T-cell (primary cell): ENCODE data around the gene DAO. TPM values are rescaled to one million over a fixed set of nuclear protein-coding genes. Genes with fewer than 3 reads are reported as not detected.
A peak's percentile ranks its signal among the peaks of the same experiment; 100 is the strongest.

ENCODE experiments used
- ATAC-seq, 4 experiments: fragments of 200-7000 bp in 3 of 4; fragments of 150-1000 bp in 1 of 4; cut with Tn5 transposase; replicated peaks in 1 of 4; 1 replicate in 3 of 4; 2 replicates in 1 of 4; pipeline ENCODE4 v1.10.0; 2021; ENCODE audit warnings: moderate library complexity in 3 of 4, mild to moderate bottlenecking in 2 of 4, moderate number of reproducible peaks in 1 of 4
- CTCF ChIA-PET, 2 donors: fragments of 300-600 bp; sonication (Branson Sonifier 250); formaldehyde crosslinking; loops; one replicate each; lab custom pipeline; 2022; ENCODE audit warnings: antibody characterized with exemption in 2 of 2; lab: Charles Lee
- POLR2A ChIA-PET, 2 donors: fragments of 300-600 bp; sonication (Branson Sonifier 250); formaldehyde crosslinking; loops; one replicate each; lab custom pipeline; 2022; ENCODE audit warnings: antibody characterized with exemption in 2 of 2; lab: Charles Lee
- DNase-seq, 35 experiments: peaks; one replicate each; pipeline versions ENCODE4 v3.0.0 to v3.0.0-alpha.2; 2013 to 2023
- H3K27ac ChIP-seq: one replicate; pipeline ENCODE4 v1.5.1; 2013; ENCODE audit warnings: low read length
- H3K27me3 ChIP-seq, 2 experiments: replicated peaks in 1 of 2; 1 replicate in 1 of 2; 2 replicates in 1 of 2; pipeline versions ENCODE4 v1.6.1 to v1.7.0; 2013; ENCODE audit warnings: low read length in 1 of 2, mixed read lengths in 1 of 2; ENCODE audit not compliant: control insufficient read depth in 2 of 2, insufficient read depth in 2 of 2; ENCODE audit errors: extremely low read depth in 1 of 2
- H3K36me3 ChIP-seq, 2 donors: 1 replicate in 1 of 2; 2 replicates in 1 of 2; pipeline versions ENCODE4 v1.6.1 to v1.7.0; 2013; ENCODE audit warnings: low read length in 1 of 2; ENCODE audit not compliant: control insufficient read depth in 2 of 2, insufficient read depth in 1 of 2; ENCODE audit errors: extremely low read depth in 1 of 2
- H3K4me1 ChIP-seq, 2 experiments: 1 replicate in 1 of 2; 2 replicates in 1 of 2; pipeline versions ENCODE4 v1.6.1 to v1.7.0; 2013; ENCODE audit warnings: low read length in 2 of 2, mixed read lengths in 1 of 2; ENCODE audit not compliant: insufficient read depth in 2 of 2, control insufficient read depth in 1 of 2; ENCODE audit errors: extremely low read depth in 1 of 2
- H3K4me3 ChIP-seq, 2 donors: 1 replicate in 1 of 2; 2 replicates in 1 of 2; pipeline versions ENCODE4 v1.5.1 to v1.7.0; 2013; ENCODE audit warnings: mild to moderate bottlenecking in 2 of 2, low read length in 1 of 2, moderate library complexity in 1 of 2; ENCODE audit not compliant: control insufficient read depth in 1 of 2; ENCODE audit errors: extremely low read depth in 1 of 2
- H3K9me3 ChIP-seq: 2 replicates; pipeline ENCODE4 v1.7.0; 2013
- H3K27ac Mint-ChIP-seq, 2 donors: one replicate each; pipeline ENCODE4 v1.8.0; 2020 to 2021; ENCODE audit warnings: mild to moderate bottlenecking in 2 of 2, mixed read lengths in 2 of 2
- H3K27me3 Mint-ChIP-seq, 2 donors: one replicate each; pipeline ENCODE4 v1.8.0; 2021 to 2022; ENCODE audit warnings: mixed read lengths in 2 of 2
- H3K36me3 Mint-ChIP-seq: one replicate; pipeline ENCODE4 v1.8.0; 2021; ENCODE audit warnings: mixed read lengths
- H3K4me1 Mint-ChIP-seq, 3 donors: one replicate each; pipeline ENCODE4 v1.8.0; 2020 to 2022; ENCODE audit warnings: mixed read lengths in 3 of 3, mild to moderate bottlenecking in 1 of 3
- H3K4me3 Mint-ChIP-seq, 3 donors: one replicate each; pipeline ENCODE4 v1.8.0; 2020 to 2022; ENCODE audit warnings: mild to moderate bottlenecking in 3 of 3, mixed read lengths in 3 of 3, moderate library complexity in 3 of 3
- H3K9me3 Mint-ChIP-seq, 3 donors: one replicate each; pipeline ENCODE4 v1.8.0; 2020 to 2022; ENCODE audit warnings: mixed read lengths in 3 of 3
- WGBS: methylation state at CpG from one replicate; pipeline ENCODE4 v1.1.5; 2013; ENCODE audit warnings: missing lambda C conversion rate; ENCODE audit not compliant: insufficient coverage; 5-methylcytosine and 5-hydroxymethylcytosine counted together
- total RNA-seq, 35 experiments: library from RNA in 6 of 35; stranded (reverse) in 6 of 35; fragments of 120-200 nt in 1 of 35; gene quantifications; one replicate each; pipeline versions ENCODE4 v1.2.1 to v1.2.4 and lab custom pipeline; 2013 to 2026

The DAO gene
- total RNA-seq, 5 donors from 2014 or later (not counting 1 experiment from before 2014, with no cell fraction given): not detected

- DNase-seq: no peak
- Histone ChIP-seq H3K9me3 (no peaks in the 10 kb centered on the region), H3K4me1 (peaks cover 0 to 43% of the 10 kb centered on the region in 2 experiments), H3K27ac (no peak overlapping the region), H3K27me3 (no peaks in the 10 kb centered on the region), H3K4me3 (no peak overlapping the region), H3K36me3 (peaks cover 6 to 12% of the 10 kb centered on the region in 2 donors)
- Mint-ChIP-seq H3K36me3 (peaks cover 39% of the 10 kb centered on the region), H3K27me3 (no peaks in the 10 kb centered on the region), H3K4me3 (no peak overlapping the region), H3K9me3 (no peaks in the 10 kb centered on the region), H3K27ac (no peak overlapping the region), H3K4me1 (peaks cover 24 to 39% (median 32%) of the 10 kb centered on the region in 3 donors)
- no peak for ATAC-seq
- ChIA-PET CTCF (no interaction called here), POLR2A (no interaction called here)
- WGBS: 97% methylated on average over 7 of the region's 12 CpGs
Observed at GRCh38 chr12:108833757-108834472, 46.0 kb upstream of the DAO start.

- Mint-ChIP-seq H3K4me1 (peaks cover 32 to 51% (median 47%) of the 10 kb centered on the region in 3 donors), H3K27me3 (no peaks in the 10 kb centered on the region), H3K4me3 (no peak overlapping the region), H3K27ac (peak overlapping the region; percentile 15 to 94), H3K9me3 (no peaks in the 10 kb centered on the region), H3K36me3 (peaks cover 30% of the 10 kb centered on the region)
- Histone ChIP-seq H3K4me3 (no peak overlapping the region), H3K27ac (no peak overlapping the region), H3K36me3 (peaks cover 6 to 12% of the 10 kb centered on the region in 2 donors), H3K4me1 (peaks cover 0 to 51% of the 10 kb centered on the region in 2 experiments), H3K9me3 (no peaks in the 10 kb centered on the region), H3K27me3 (no peaks in the 10 kb centered on the region)
- no CpG with 5 or more reads among the region's 7 CpGs for WGBS
- ChIA-PET POLR2A (interaction anchor here in 1 of 2 donors (0.6 kb wide), 1 partner anchor 99 kb away, joined by 3 read pairs; no protein-coding TSS in a partner anchor), CTCF (interaction anchor here in 1 of 2 donors (0.6 kb wide), 1 partner anchor 240 kb away, joined by 3 read pairs; no protein-coding TSS in a partner anchor)
- no peak for ATAC-seq
- no peak for DNase-seq
Observed at GRCh38 chr12:108835860-108836634, 43.8 kb upstream of the DAO start.

- H3K36me3 ChIP-seq: peaks cover 7 to 12% of the 10 kb centered on the region in 2 donors
- Mint-ChIP-seq H3K9me3 (no peaks in the 10 kb centered on the region), H3K4me1 (peaks cover 32 to 47% (median 43%) of the 10 kb centered on the region in 3 donors), H3K27me3 (no peaks in the 10 kb centered on the region), H3K27ac (peak overlapping the region; percentile 72 to 94), H3K4me3 (no peak overlapping the region), H3K36me3 (peaks cover 26% of the 10 kb centered on the region)
- H3K4me3 ChIP-seq: no peak overlapping the region
- peak overlapping the region; percentile 74 for H3K27ac ChIP-seq
- ChIA-PET POLR2A (interaction anchor here in 1 of 2 donors (0.6 kb wide), 1 partner anchor 206 kb away, joined by 3 read pairs; no protein-coding TSS in a partner anchor), CTCF (interaction anchor here (0.8 to 1.5 kb wide), 2 partner anchors 71 to 220 kb away, joined by 3 to 4 read pairs; no protein-coding TSS in a partner anchor)
- WGBS: 91% methylated on average over 4 of the region's 8 CpGs
- DNase-seq: no peak
- H3K9me3 ChIP-seq: no peaks in the 10 kb centered on the region
- H3K4me1 ChIP-seq: peaks cover 0 to 43% of the 10 kb centered on the region in 2 experiments
- ATAC-seq: no peak
- H3K27me3 ChIP-seq: no peaks in the 10 kb centered on the region
Observed at GRCh38 chr12:108837239-108837638, 42.7 kb upstream of the DAO start.

DNA sequence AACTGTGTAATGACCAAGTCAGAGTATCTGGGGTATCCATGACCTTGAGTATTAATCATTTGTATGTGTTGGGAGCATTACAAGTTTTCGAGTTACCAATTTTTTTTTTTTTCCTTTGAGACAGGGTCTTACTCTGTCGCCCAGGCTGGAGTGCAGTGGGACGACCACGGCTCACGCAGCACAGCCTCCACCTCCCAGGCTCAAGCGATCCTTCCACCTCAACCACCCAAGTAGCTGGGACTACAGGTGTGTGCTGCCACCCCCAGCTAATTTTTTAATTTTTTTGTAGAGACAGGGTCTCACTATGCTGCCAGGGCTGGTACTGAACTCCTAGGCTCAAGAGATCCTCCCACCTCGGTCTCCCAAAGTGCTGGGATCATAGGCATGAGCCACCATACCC is 42.2 kb upstream of the DAO start:
- peaks cover 9 to 12% of the 10 kb centered on the region in 2 donors for H3K36me3 ChIP-seq
- peaks cover 32 to 46% (median 42%) of the 10 kb centered on the region in 3 donors for H3K4me1 Mint-ChIP-seq

DNA sequence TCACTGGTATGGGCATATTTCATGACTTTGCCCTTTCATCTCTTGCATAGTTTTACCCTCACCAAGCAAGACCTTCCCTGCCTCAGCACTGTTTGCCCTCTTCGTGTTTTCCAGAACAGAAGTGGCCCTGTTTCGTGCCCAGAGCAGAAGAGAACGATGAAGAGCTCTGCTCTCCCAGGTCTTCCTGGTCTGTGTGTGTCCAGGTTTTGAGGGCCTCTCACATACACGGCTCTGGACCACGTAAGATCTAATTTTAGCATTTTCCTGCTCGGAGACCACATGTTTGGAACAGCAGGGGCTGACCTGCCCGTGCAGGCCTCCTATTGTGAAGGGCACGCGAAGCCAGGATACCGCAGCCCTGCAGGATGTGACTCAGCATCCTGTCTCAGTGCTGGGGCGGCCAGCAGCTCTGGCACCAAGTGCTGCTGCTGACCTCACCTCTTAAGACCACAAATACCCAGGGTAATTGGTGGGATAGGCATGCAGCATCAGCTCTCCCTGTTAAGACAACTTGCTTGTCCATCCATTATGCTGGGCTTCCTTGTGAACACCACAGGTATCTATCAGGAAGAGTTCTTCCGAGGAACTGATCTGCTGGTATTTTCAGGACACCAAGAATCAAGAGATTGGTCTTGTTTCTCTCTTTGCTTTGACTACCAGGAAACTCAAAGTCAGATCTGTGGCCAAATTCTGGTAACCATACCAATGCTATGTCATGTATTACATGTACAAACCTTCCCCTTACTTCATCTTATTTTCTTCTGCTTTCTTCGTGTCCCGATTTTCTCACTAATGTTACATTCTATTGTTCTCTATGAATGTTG is 41.5 kb upstream of the DAO start:
- peaks cover 9 to 11% of the 10 kb centered on the region in 2 donors for H3K36me3 ChIP-seq
- Mint-ChIP-seq H3K4me3 (peak overlapping the region; percentile 49 to 67 (median 57)), H3K9me3 (no peaks in the 10 kb centered on the region), H3K36me3 (peaks cover 19% of the 10 kb centered on the region), H3K27ac (peak overlapping the region; percentile 94), H3K27me3 (no peaks in the 10 kb centered on the region), H3K4me1 (peaks cover 32 to 46% (median 44%) of the 10 kb centered on the region in 3 donors)
- peaks cover 0 to 33% of the 10 kb centered on the region in 2 experiments for H3K4me1 ChIP-seq
- CTCF ChIA-PET: interaction anchor here in 1 of 2 donors (1.5 kb wide), 1 partner anchor 221 kb away, joined by 4 read pairs; no protein-coding TSS in a partner anchor
- WGBS: 12% methylated on average over 11 of the region's 14 CpGs
- H3K27ac ChIP-seq: peak overlapping the region; percentile 74
- ATAC-seq (peak; percentile 84 to 99 (median 92)), DNase-seq (peak; percentile 21 to 78 (median 44))
- H3K4me3 ChIP-seq: no peak overlapping the region
- no peaks in the 10 kb centered on the region for H3K9me3 ChIP-seq
- no peaks in the 10 kb centered on the region for H3K27me3 ChIP-seq
- POLR2A ChIA-PET: no interaction called here

More for the DNA sequence above, 42.2 kb upstream of the DAO start:
- no peak overlapping the region for H3K4me3 ChIP-seq
- Mint-ChIP-seq H3K27ac (peak overlapping the region; percentile 94), H3K9me3 (no peaks in the 10 kb centered on the region), H3K27me3 (no peaks in the 10 kb centered on the region), H3K36me3 (peaks cover 24% of the 10 kb centered on the region), H3K4me3 (no peak overlapping the region)
- peak overlapping the region; percentile 74 for H3K27ac ChIP-seq
- DNase-seq: no peak
- ChIA-PET CTCF (interaction anchor here in 1 of 2 donors (1.5 kb wide), 1 partner anchor 220 kb away, joined by 4 read pairs; no protein-coding TSS in a partner anchor), POLR2A (interaction anchor here in 1 of 2 donors (0.6 kb wide), 1 partner anchor 206 kb away, joined by 3 read pairs; no protein-coding TSS in a partner anchor)
- peaks cover 0 to 39% of the 10 kb centered on the region in 2 experiments for H3K4me1 ChIP-seq
- H3K9me3 ChIP-seq: no peaks in the 10 kb centered on the region
- no peaks in the 10 kb centered on the region for H3K27me3 ChIP-seq
- WGBS: 91% methylated on average over 5 of the region's 7 CpGs
- no peak for ATAC-seq
